ENCODE data around the gene MLXIPL. TPM values are rescaled to one million over a fixed set of nuclear protein-coding genes. Genes with fewer than 3 reads are reported as not detected.
A peak's percentile ranks its signal among the peaks of the same experiment; 100 is the strongest.
"Not testable (repeated sequence)": the region's sequence is repeated elsewhere in the genome, so short reads cannot be mapped to it uniquely, and the experiment has no call there.

The MLXIPL gene
- total RNA-seq, 1 donor from 2014 or later = 0.86 TPM

- H3K36me3 Mint-ChIP-seq (ENCODE audit: unreplicated experiment) = no peaks in the 10 kb centered on the region
- no peaks in the 10 kb centered on the region for H3K9me3 Mint-ChIP-seq (ENCODE audit: unreplicated experiment)
- H3K27ac Mint-ChIP-seq (ENCODE audit: unreplicated experiment) = no peak overlapping the region
- TF ChIP-seq, protein P1, sequence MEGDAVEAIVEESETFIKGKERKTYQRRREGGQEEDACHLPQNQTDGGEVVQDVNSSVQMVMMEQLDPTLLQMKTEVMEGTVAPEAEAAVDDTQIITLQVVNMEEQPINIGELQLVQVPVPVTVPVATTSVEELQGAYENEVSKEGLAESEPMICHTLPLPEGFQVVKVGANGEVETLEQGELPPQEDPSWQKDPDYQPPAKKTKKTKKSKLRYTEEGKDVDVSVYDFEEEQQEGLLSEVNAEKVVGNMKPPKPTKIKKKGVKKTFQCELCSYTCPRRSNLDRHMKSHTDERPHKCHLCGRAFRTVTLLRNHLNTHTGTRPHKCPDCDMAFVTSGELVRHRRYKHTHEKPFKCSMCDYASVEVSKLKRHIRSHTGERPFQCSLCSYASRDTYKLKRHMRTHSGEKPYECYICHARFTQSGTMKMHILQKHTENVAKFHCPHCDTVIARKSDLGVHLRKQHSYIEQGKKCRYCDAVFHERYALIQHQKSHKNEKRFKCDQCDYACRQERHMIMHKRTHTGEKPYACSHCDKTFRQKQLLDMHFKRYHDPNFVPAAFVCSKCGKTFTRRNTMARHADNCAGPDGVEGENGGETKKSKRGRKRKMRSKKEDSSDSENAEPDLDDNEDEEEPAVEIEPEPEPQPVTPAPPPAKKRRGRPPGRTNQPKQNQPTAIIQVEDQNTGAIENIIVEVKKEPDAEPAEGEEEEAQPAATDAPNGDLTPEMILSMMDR (IDR thresholded peaks at IDR 0.05; ENCODE audit: partially characterized antibody, unreplicated experiment) = no peak
- no peak overlapping the region for H3K4me3 Mint-ChIP-seq (ENCODE audit: unreplicated experiment)
- H3K27me3 Mint-ChIP-seq (ENCODE audit: unreplicated experiment) = peaks cover 7% of the 10 kb centered on the region
- H3K4me1 Mint-ChIP-seq (ENCODE audit: low read depth, unreplicated experiment) = peaks cover 2% of the 10 kb centered on the region
- DNase-seq = no peak
Observed at GRCh38 chr7:73613954-73614735, 10.2 kb downstream of the MLXIPL start.

GRCh38 chr7:73612598-73613269, 11.6 kb downstream of the MLXIPL start:
- Mint-ChIP-seq H3K27me3 (ENCODE audit: unreplicated experiment) (peaks cover 8% of the 10 kb centered on the region), H3K36me3 (ENCODE audit: unreplicated experiment) (no peaks in the 10 kb centered on the region), H3K27ac (ENCODE audit: unreplicated experiment) (no peak overlapping the region), H3K4me3 (ENCODE audit: unreplicated experiment) (no peak overlapping the region), H3K4me1 (ENCODE audit: low read depth, unreplicated experiment) (no peaks in the 10 kb centered on the region), H3K9me3 (ENCODE audit: unreplicated experiment) (no peaks in the 10 kb centered on the region)
- DNase-seq = no peak
- TF ChIP-seq, protein P1 (IDR thresholded peaks at IDR 0.05; ENCODE audit: partially characterized antibody, unreplicated experiment) = no peak

DNA sequence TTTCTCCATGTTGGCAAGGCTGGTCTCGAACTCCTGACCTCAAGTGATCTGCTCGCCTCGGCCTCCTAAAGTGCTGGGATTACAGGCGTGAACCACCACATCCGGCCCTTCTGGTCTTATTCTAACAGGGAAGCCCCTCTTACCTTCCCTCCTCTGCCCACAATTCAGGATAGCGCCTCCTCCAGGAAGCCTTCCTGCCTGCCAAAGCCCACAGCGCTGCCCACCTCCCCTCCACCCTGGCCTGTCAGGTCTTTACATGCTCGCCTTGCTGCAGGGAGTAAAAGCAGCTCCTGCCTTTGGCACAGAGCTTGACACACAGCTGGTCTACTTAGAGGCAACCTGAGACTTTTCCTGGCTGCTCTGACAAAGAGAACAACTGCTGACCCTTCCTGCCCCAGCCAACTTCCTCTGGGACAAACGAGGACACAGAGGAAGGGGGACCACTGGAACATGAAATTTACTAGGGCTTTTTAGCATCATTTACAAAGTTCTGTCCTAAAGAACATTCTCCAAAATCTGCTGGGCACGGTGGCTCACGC, 13.2 kb downstream of the MLXIPL start:
- H3K9me3 Mint-ChIP-seq (ENCODE audit: unreplicated experiment) = no peaks in the 10 kb centered on the region
- DNase-seq = no peak
- no peak overlapping the region for H3K4me3 Mint-ChIP-seq (ENCODE audit: unreplicated experiment)
- H3K27ac Mint-ChIP-seq (ENCODE audit: unreplicated experiment) = no peak overlapping the region
- TF ChIP-seq, protein P1 (IDR thresholded peaks at IDR 0.05; ENCODE audit: partially characterized antibody, unreplicated experiment) = no peak
- no peaks in the 10 kb centered on the region for H3K4me1 Mint-ChIP-seq (ENCODE audit: low read depth, unreplicated experiment)
- H3K36me3 Mint-ChIP-seq (ENCODE audit: unreplicated experiment) = no peaks in the 10 kb centered on the region
- peaks cover 10% of the 10 kb centered on the region for H3K27me3 Mint-ChIP-seq (ENCODE audit: unreplicated experiment)

GRCh38 chr7:73610105-73610504, 14.2 kb downstream of the MLXIPL start:
- no peaks in the 10 kb centered on the region for H3K4me1 Mint-ChIP-seq (ENCODE audit: low read depth, unreplicated experiment)
- H3K27me3 Mint-ChIP-seq (ENCODE audit: unreplicated experiment) = peaks cover 10% of the 10 kb centered on the region
- TF ChIP-seq, protein P1 (IDR thresholded peaks at IDR 0.05; ENCODE audit: partially characterized antibody, unreplicated experiment) = no peak
- no peak for DNase-seq
- H3K9me3 Mint-ChIP-seq (ENCODE audit: unreplicated experiment) = no peaks in the 10 kb centered on the region
- no peak overlapping the region for H3K4me3 Mint-ChIP-seq (ENCODE audit: unreplicated experiment)
- H3K27ac Mint-ChIP-seq (ENCODE audit: unreplicated experiment) = no peak overlapping the region
- H3K36me3 Mint-ChIP-seq (ENCODE audit: unreplicated experiment) = no peaks in the 10 kb centered on the region

GRCh38 chr7:73607692-73607983, 16.7 kb downstream of the MLXIPL start:
- H3K4me1 Mint-ChIP-seq (ENCODE audit: low read depth, unreplicated experiment); H3K27me3 Mint-ChIP-seq (ENCODE audit: unreplicated experiment); H3K36me3 Mint-ChIP-seq (ENCODE audit: unreplicated experiment); H3K9me3 Mint-ChIP-seq (ENCODE audit: unreplicated experiment); DNase-seq; H3K27ac Mint-ChIP-seq (ENCODE audit: unreplicated experiment): not testable (repeated sequence)
- peak overlapping the region; percentile 49 for H3K4me3 Mint-ChIP-seq (ENCODE audit: unreplicated experiment)
